CD4-positive, alpha-beta memory T cell (primary cell): ENCODE measurements around the gene CENPB. TPM values are rescaled to one million over a fixed set of nuclear protein-coding genes. Genes with fewer than 3 reads are reported as not detected.

Source experiments
- CTCF ChIA-PET: fragments of 350-600 bp; sonication (Branson Sonifier 250); formaldehyde crosslinking; loops from one replicate; lab custom pipeline; 2021; ENCODE audit warnings: inconsistent platforms; ENCODE audit not compliant: partially characterized antibody; lab: Charles Lee
- POLR2A ChIA-PET: fragments of 350-600 bp; sonication (Branson Sonifier 250); formaldehyde crosslinking; loops from one replicate; lab custom pipeline; 2021; ENCODE audit not compliant: partially characterized antibody; lab: Charles Lee
- DNase-seq, 5 donors: peaks; one replicate each; pipeline versions ENCODE4 v3.0.0 to v3.0.0-alpha.2; 2020 to 2022; ENCODE audit warnings: mixed read lengths in 1 of 5
- H3K27ac ChIP-seq: one replicate; pipeline ENCODE4 v1.7.0; 2013; ENCODE audit warnings: low read depth, low read length
- H3K27me3 ChIP-seq: 2 replicates; pipeline ENCODE4 v1.7.0; 2013; ENCODE audit warnings: mild to moderate bottlenecking, low read length, moderate library complexity; ENCODE audit not compliant: insufficient read depth
- H3K36me3 ChIP-seq: 2 replicates; pipeline ENCODE4 v1.7.0; 2013; ENCODE audit warnings: mild to moderate bottlenecking, low read length, moderate library complexity; ENCODE audit not compliant: insufficient read depth
- H3K4me1 ChIP-seq: 2 replicates; pipeline ENCODE4 v1.7.0; 2013; ENCODE audit warnings: mild to moderate bottlenecking, low read length, moderate library complexity; ENCODE audit not compliant: insufficient read depth
- H3K4me3 ChIP-seq, 2 donors: one replicate each; pipeline ENCODE4 v1.7.0; 2013; ENCODE audit warnings: low read length in 2 of 2, mild to moderate bottlenecking in 1 of 2
- H3K9me3 ChIP-seq, 2 donors: one replicate each; pipeline ENCODE4 v1.7.0; 2013; ENCODE audit warnings: low read length in 2 of 2, control low read depth in 1 of 2; ENCODE audit not compliant: control insufficient read depth in 1 of 2
- H3K27ac Mint-ChIP-seq, 7 donors: one replicate each; pipeline ENCODE4 v1.8.0; 2020 to 2021; ENCODE audit warnings: mixed read lengths in 7 of 7, mild to moderate bottlenecking in 6 of 7, inconsistent platforms in 3 of 7, moderate library complexity in 3 of 7
- H3K27me3 Mint-ChIP-seq, 2 donors: one replicate each; pipeline ENCODE4 v1.8.0; 2020 to 2021; ENCODE audit warnings: mixed read lengths in 2 of 2
- H3K36me3 Mint-ChIP-seq, 2 donors: one replicate each; pipeline ENCODE4 v1.8.0; 2020 to 2021; ENCODE audit warnings: mixed read lengths in 2 of 2, inconsistent platforms in 1 of 2, mild to moderate bottlenecking in 1 of 2
- H3K4me1 Mint-ChIP-seq, 4 donors: one replicate each; pipeline ENCODE4 v1.8.0; 2020 to 2021; ENCODE audit warnings: mixed read lengths in 4 of 4, mild to moderate bottlenecking in 1 of 4
- H3K4me3 Mint-ChIP-seq, 8 donors: one replicate each; pipeline ENCODE4 v1.8.0; 2020 to 2021; ENCODE audit warnings: mixed read lengths in 8 of 8, mild to moderate bottlenecking in 7 of 8, moderate library complexity in 6 of 8, inconsistent platforms in 3 of 8
- H3K9me3 Mint-ChIP-seq, 8 donors: one replicate each; pipeline ENCODE4 v1.8.0; 2020 to 2021; ENCODE audit warnings: mixed read lengths in 8 of 8, mild to moderate bottlenecking in 5 of 8, inconsistent platforms in 3 of 8, moderate library complexity in 1 of 8
- intact Hi-C: fragments of 100-400 bp; cut with micrococcal nuclease; formaldehyde crosslinking; loops from one replicate; pipeline ENCODE4 v1.15.1; 2023
- polyA plus RNA-seq, 2 donors: library from polyadenylated mRNA; unstranded; fragments of 300-500 nt; fragmentation: Illumina TruSeq; gene quantifications; one replicate each; pipeline ENCODE4 v1.2.3, GENCODE V29; 2021
- total RNA-seq, 2 experiments: library from RNA; stranded (reverse); gene quantifications; one replicate each; pipeline ENCODE4 v1.2.3, GENCODE V29; 2021

Gene CENPB
- total and polyA plus RNA-seq, 4 experiments from 2014 or later: 0.56 to 56.7 (median 27.1) TPM

DNA sequence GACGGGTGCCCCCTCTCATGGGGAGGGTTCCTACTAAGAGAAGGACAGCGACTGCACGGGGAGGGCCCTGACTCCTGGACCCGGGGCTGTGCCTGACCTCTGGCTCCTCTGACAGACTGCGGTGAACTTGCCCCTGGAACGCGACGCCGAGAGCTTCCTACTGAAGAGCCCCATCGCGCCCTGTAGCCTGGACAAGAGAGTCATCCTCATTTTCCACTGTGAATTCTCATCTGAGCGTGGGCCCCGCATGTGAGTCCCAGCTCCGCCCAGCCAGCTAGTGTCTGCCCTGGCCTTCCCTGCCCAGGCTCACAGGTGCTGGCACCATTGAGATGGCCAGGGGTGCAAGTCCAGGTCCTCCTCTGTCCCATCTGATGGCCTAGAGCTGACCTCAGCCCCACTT lies 16.7 kb upstream of the CENPB start:
- ChIA-PET POLR2A (interaction anchor here (0.7 to 1.4 kb wide), 2 partner anchors 12 to 35 kb away, joined by 3 to 5 read pairs; partner anchors contain the start of gene ADISSP), CTCF (interaction anchor here (1.0 kb wide), 1 partner anchor 17 kb away, joined by 3 read pairs; the partner anchor contains the start of gene AP5S1)
- intact Hi-C loops: no loop called here
- Histone ChIP-seq H3K36me3 (peaks cover 65% of the 10 kb centered on the region), H3K4me1 (peaks cover 98% of the 10 kb centered on the region), H3K9me3 (no peaks in the 10 kb centered on the region), H3K27me3 (no peaks in the 10 kb centered on the region), H3K4me3 (no peak overlapping the region), H3K27ac (peak overlapping the region; percentile 68)
- Mint-ChIP-seq H3K27me3 (no peaks in the 10 kb centered on the region), H3K4me1 (peaks cover 52 to 96% (median 73%) of the 10 kb centered on the region in 4 donors), H3K4me3 (peak overlapping the region in 4 of 8 donors; percentile 4 to 68 (median 60)), H3K27ac (peak overlapping the region; percentile 65 to 95 (median 92)), H3K36me3 (peaks cover 76 to 80% of the 10 kb centered on the region in 2 donors), H3K9me3 (no peaks in the 10 kb centered on the region)
- no peak for DNase-seq

DNA sequence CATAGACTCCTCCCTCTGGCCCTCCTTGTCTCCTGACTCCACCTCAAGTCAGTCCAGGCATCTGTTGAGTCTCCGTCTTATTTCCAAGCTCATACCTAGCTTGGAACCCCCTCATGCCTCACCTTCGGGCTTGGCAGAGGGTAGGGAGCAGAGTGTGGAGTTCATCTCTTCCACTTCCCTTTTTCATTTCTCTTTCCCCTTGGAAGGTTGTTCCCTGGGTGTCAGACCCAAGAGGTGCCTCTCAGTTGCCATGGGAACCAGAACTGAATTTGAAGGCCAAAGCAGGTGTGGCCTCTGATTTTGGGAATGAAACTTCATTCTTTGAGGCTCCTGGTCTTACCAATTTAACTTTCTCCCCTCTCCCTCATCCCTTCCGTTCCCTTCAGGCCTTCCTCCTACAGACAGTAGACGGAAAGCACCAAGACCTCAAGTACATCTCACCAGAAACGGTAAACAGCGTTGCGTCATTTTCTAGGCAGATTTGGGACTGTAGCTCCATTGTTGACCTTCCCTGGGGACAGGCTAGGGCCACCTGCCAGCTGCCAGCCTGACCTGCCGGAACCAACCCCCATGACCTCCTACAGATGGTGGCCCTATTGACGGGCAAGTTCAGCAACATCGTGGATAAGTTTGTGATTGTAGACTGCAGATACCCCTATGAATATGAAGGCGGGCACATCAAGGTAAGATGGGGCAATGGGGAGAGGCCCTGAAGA lies 16.1 kb upstream of the CENPB start:
- Mint-ChIP-seq H3K36me3 (peaks cover 82 to 86% of the 10 kb centered on the region in 2 donors), H3K9me3 (no peaks in the 10 kb centered on the region), H3K4me3 (peak overlapping the region in 5 of 8 donors; percentile 31 to 67 (median 61)), H3K27me3 (no peaks in the 10 kb centered on the region), H3K27ac (peak overlapping the region; percentile 83 to 95 (median 92)), H3K4me1 (peaks cover 53 to 96% (median 73%) of the 10 kb centered on the region in 4 donors)
- peaks cover 67% of the 10 kb centered on the region for H3K36me3 ChIP-seq
- no peak overlapping the region for H3K4me3 ChIP-seq
- peaks cover 97% of the 10 kb centered on the region for H3K4me1 ChIP-seq
- no peaks in the 10 kb centered on the region for H3K9me3 ChIP-seq
- no peak for DNase-seq
- no peaks in the 10 kb centered on the region for H3K27me3 ChIP-seq
- POLR2A ChIA-PET: interaction anchor here (1.4 kb wide), 1 partner anchor 34 kb away, joined by 5 read pairs; the partner anchor contains the start of gene ADISSP
- CTCF ChIA-PET: no interaction called here
- peak overlapping the region; percentile 68 for H3K27ac ChIP-seq
- intact Hi-C loops: no loop called here

DNA sequence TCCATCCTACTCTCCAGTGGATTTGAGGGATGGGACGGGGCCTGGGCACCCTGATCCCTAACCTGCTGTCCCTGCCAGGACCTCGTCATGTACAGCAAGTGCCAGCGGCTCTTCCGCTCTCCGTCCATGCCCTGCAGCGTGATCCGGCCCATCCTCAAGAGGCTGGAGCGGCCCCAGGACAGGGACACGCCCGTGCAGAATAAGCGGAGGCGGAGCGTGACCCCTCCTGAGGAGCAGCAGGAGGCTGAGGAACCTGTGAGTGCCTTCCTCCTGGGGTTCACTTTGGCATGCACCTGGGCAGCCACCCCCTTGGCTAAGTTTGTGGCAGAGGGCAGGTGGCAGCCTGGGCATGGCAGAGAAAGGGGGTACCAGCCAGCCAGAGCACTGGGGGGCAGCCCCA lies 15.3 kb upstream of the CENPB start:
- peak overlapping the region in 4 of 7 donors; percentile 68 to 92 (median 78) for H3K27ac Mint-ChIP-seq
- peak overlapping the region in 1 of 8 donors; percentile 17 for H3K4me3 Mint-ChIP-seq
- Histone ChIP-seq H3K4me3 (no peak overlapping the region), H3K4me1 (peaks cover 89% of the 10 kb centered on the region), H3K9me3 (no peaks in the 10 kb centered on the region), H3K27ac (peak overlapping the region; percentile 68), H3K36me3 (peaks cover 67% of the 10 kb centered on the region), H3K27me3 (no peaks in the 10 kb centered on the region)
- no peaks in the 10 kb centered on the region for H3K9me3 Mint-ChIP-seq
- no peak for DNase-seq
- no peaks in the 10 kb centered on the region for H3K27me3 Mint-ChIP-seq
- CTCF ChIA-PET: interaction anchor here (3.3 kb wide), 1 partner anchor 18 kb away, joined by 25 read pairs; the partner anchor contains the start of gene AP5S1
- H3K4me1 Mint-ChIP-seq: peaks cover 45 to 96% (median 65%) of the 10 kb centered on the region in 4 donors
- intact Hi-C loops: no loop called here
- POLR2A ChIA-PET: interaction anchor here (2.0 to 2.8 kb wide), 2 partner anchors 11 to 23 kb away, joined by 8 to 9 read pairs; no protein-coding TSS in a partner anchor
- H3K36me3 Mint-ChIP-seq: peaks cover 87% of the 10 kb centered on the region in 2 donors

- Mint-ChIP-seq H3K9me3 (no peaks in the 10 kb centered on the region), H3K27ac (peak overlapping the region; percentile 52 to 95 (median 74)), H3K27me3 (no peaks in the 10 kb centered on the region), H3K4me1 (peaks cover 42 to 92% (median 62%) of the 10 kb centered on the region in 4 donors), H3K36me3 (peaks cover 85% of the 10 kb centered on the region in 2 donors), H3K4me3 (peak overlapping the region in 2 of 8 donors; percentile 6 to 24)
- H3K27me3 ChIP-seq: no peaks in the 10 kb centered on the region
- ChIA-PET POLR2A (interaction anchor here (1.2 to 3.7 kb wide), 4 partner anchors 10 to 90 kb away, joined by 4 to 37 read pairs (median 8); partner anchors contain the start of gene CENPB), CTCF (interaction anchor here (0.5 to 3.3 kb wide), 3 partner anchors 11 to 18 kb away, joined by 3 to 25 read pairs (median 4); partner anchors contain the start of gene AP5S1)
- peak overlapping the region; percentile 68 for H3K27ac ChIP-seq
- no peak for DNase-seq
- intact Hi-C loops: no loop called here
- peaks cover 85% of the 10 kb centered on the region for H3K4me1 ChIP-seq
- no peaks in the 10 kb centered on the region for H3K9me3 ChIP-seq
- H3K36me3 ChIP-seq: peaks cover 67% of the 10 kb centered on the region
- no peak overlapping the region for H3K4me3 ChIP-seq
Measured at GRCh38 chr20:3801299-3801698, 14.8 kb upstream of the CENPB start.

- peak overlapping the region in 1 of 8 donors; percentile 13 for H3K4me3 Mint-ChIP-seq
- H3K27ac Mint-ChIP-seq: peak overlapping the region; percentile 62 to 99 (median 92)
- H3K27me3 Mint-ChIP-seq: no peaks in the 10 kb centered on the region
- no peaks in the 10 kb centered on the region for H3K9me3 Mint-ChIP-seq
- no peak for DNase-seq
- no peaks in the 10 kb centered on the region for H3K9me3 ChIP-seq
- peaks cover 81% of the 10 kb centered on the region for H3K4me1 ChIP-seq
- POLR2A ChIA-PET: interaction anchor here (1.2 to 3.7 kb wide), 5 partner anchors 10 to 91 kb away, joined by 4 to 37 read pairs (median 8); partner anchors contain the start of gene CENPB
- peaks cover 39 to 91% (median 61%) of the 10 kb centered on the region in 4 donors for H3K4me1 Mint-ChIP-seq
- peaks cover 63% of the 10 kb centered on the region for H3K36me3 ChIP-seq
- H3K36me3 Mint-ChIP-seq: peaks cover 80 to 85% of the 10 kb centered on the region in 2 donors
- peak overlapping the region; percentile 68 for H3K27ac ChIP-seq
- H3K4me3 ChIP-seq: no peak overlapping the region
- CTCF ChIA-PET: interaction anchor here (0.5 to 3.3 kb wide), 3 partner anchors 12 to 19 kb away, joined by 3 to 25 read pairs (median 4); partner anchors contain the start of gene AP5S1
- H3K27me3 ChIP-seq: no peaks in the 10 kb centered on the region
- intact Hi-C loops: no loop called here
Measured at GRCh38 chr20:3800878-3801260, 14.3 kb upstream of the CENPB start.

- H3K4me1 Mint-ChIP-seq: peaks cover 36 to 91% (median 59%) of the 10 kb centered on the region in 4 donors
- H3K27ac ChIP-seq: peak overlapping the region; percentile 68
- H3K27me3 ChIP-seq: no peaks in the 10 kb centered on the region
- ChIA-PET POLR2A (interaction anchor here (1.2 to 3.7 kb wide), 8 partner anchors 9 to 101 kb away, joined by 4 to 37 read pairs (median 8); partner anchors contain the start of genes ADISSP and CENPB), CTCF (interaction anchor here (0.5 to 3.3 kb wide), 8 partner anchors 11 to 32 kb away, joined by 3 to 25 read pairs (median 4); partner anchors contain the start of gene AP5S1)
- H3K36me3 ChIP-seq: peaks cover 58% of the 10 kb centered on the region
- peak overlapping the region; percentile 20 to 100 (median 99) for H3K4me3 Mint-ChIP-seq
- intact Hi-C loops: no loop called here
- no peak for DNase-seq
- H3K36me3 Mint-ChIP-seq: peaks cover 75 to 83% of the 10 kb centered on the region in 2 donors
- no peaks in the 10 kb centered on the region for H3K27me3 Mint-ChIP-seq
- H3K4me3 ChIP-seq: no peak overlapping the region
- peaks cover 77% of the 10 kb centered on the region for H3K4me1 ChIP-seq
- H3K9me3 Mint-ChIP-seq: no peaks in the 10 kb centered on the region
- peak overlapping the region; percentile 61 to 99 (median 95) for H3K27ac Mint-ChIP-seq
- no peaks in the 10 kb centered on the region for H3K9me3 ChIP-seq
Measured at GRCh38 chr20:3800256-3800877, 13.8 kb upstream of the CENPB start.
